Measurements from ENCODE around the gene PCBD2. TPM values are rescaled to one million over a fixed set of nuclear protein-coding genes. Genes with fewer than 3 reads are reported as not detected.

PCBD2 gene
- total RNA-seq, 1 donor from 2014 or later, result 7.7 TPM

GRCh38 chr5:134957920-134958608 is 53.1 kb downstream of the PCBD2 start:
- no peak for TF ChIP-seq CTCF (IDR thresholded peaks at IDR 0.05; ENCODE audit: unreplicated experiment)
- Mint-ChIP-seq H3K36me3 (ENCODE audit: low read depth, unreplicated experiment) (peaks cover 4% of the 10 kb centered on the region), H3K4me1 (ENCODE audit: unreplicated experiment) (peaks cover 2% of the 10 kb centered on the region), H3K4me3 (ENCODE audit: unreplicated experiment) (no peak overlapping the region), H3K27ac (ENCODE audit: unreplicated experiment) (no peak overlapping the region), H3K9me3 (ENCODE audit: unreplicated experiment) (no peaks in the 10 kb centered on the region), H3K27me3 (ENCODE audit: unreplicated experiment) (no peaks in the 10 kb centered on the region)
- DNase-seq (ENCODE audit: low spot score), result no peak

- H3K27me3 Mint-ChIP-seq (ENCODE audit: unreplicated experiment), result no peaks in the 10 kb centered on the region
- TF ChIP-seq CTCF (IDR thresholded peaks at IDR 0.05; ENCODE audit: unreplicated experiment), result no peak
- H3K27ac Mint-ChIP-seq (ENCODE audit: unreplicated experiment), result no peak overlapping the region
- H3K36me3 Mint-ChIP-seq (ENCODE audit: low read depth, unreplicated experiment), result peaks cover 4% of the 10 kb centered on the region
- no peak overlapping the region for H3K4me3 Mint-ChIP-seq (ENCODE audit: unreplicated experiment)
- no peaks in the 10 kb centered on the region for H3K9me3 Mint-ChIP-seq (ENCODE audit: unreplicated experiment)
- no peak for DNase-seq (ENCODE audit: low spot score)
- H3K4me1 Mint-ChIP-seq (ENCODE audit: unreplicated experiment), result peaks cover 2% of the 10 kb centered on the region
Observed at GRCh38 chr5:134958755-134959154, 53.8 kb downstream of the PCBD2 start.

- no peak for TF ChIP-seq CTCF (IDR thresholded peaks at IDR 0.05; ENCODE audit: unreplicated experiment)
- Mint-ChIP-seq H3K9me3 (ENCODE audit: unreplicated experiment) (no peaks in the 10 kb centered on the region), H3K27me3 (ENCODE audit: unreplicated experiment) (no peaks in the 10 kb centered on the region), H3K36me3 (ENCODE audit: low read depth, unreplicated experiment) (no peaks in the 10 kb centered on the region), H3K27ac (ENCODE audit: unreplicated experiment) (no peak overlapping the region), H3K4me3 (ENCODE audit: unreplicated experiment) (no peak overlapping the region), H3K4me1 (ENCODE audit: unreplicated experiment) (peaks cover 2% of the 10 kb centered on the region)
- no peak for DNase-seq (ENCODE audit: low spot score)
Observed at GRCh38 chr5:134963098-134963497, 58.2 kb downstream of the PCBD2 start.

GRCh38 chr5:134964359-134965270 is 59.7 kb downstream of the PCBD2 start:
- H3K4me3 Mint-ChIP-seq (ENCODE audit: unreplicated experiment), result no peak overlapping the region
- H3K27me3 Mint-ChIP-seq (ENCODE audit: unreplicated experiment), result no peaks in the 10 kb centered on the region
- no peaks in the 10 kb centered on the region for H3K36me3 Mint-ChIP-seq (ENCODE audit: low read depth, unreplicated experiment)
- no peak overlapping the region for H3K27ac Mint-ChIP-seq (ENCODE audit: unreplicated experiment)
- no peaks in the 10 kb centered on the region for H3K9me3 Mint-ChIP-seq (ENCODE audit: unreplicated experiment)
- TF ChIP-seq CTCF (IDR thresholded peaks at IDR 0.05; ENCODE audit: unreplicated experiment), result no peak
- H3K4me1 Mint-ChIP-seq (ENCODE audit: unreplicated experiment), result no peaks in the 10 kb centered on the region
- DNase-seq (ENCODE audit: low spot score), result no peak
